B cell (primary cell): ENCODE results near the gene TARS2. TPM values are rescaled to one million over a fixed set of nuclear protein-coding genes. Genes with fewer than 3 reads are reported as not detected.

Experiments used
- ATAC-seq: fragments of 200-7000 bp; cut with Tn5 transposase; one replicate; pipeline ENCODE4 v1.10.0; 2021; ENCODE audit warnings: low read depth, mild to moderate bottlenecking, moderate number of reproducible peaks, moderate library complexity
- CTCF ChIA-PET: fragments of 350-600 bp; sonication (Branson Sonifier 250); formaldehyde crosslinking; loops from one replicate; lab custom pipeline; 2021; ENCODE audit warnings: antibody characterized with exemption, inconsistent platforms; lab: Charles Lee
- POLR2A ChIA-PET: fragments of 350-600 bp; sonication (Branson Sonifier 250); formaldehyde crosslinking; loops from one replicate; lab custom pipeline; 2021; ENCODE audit warnings: antibody characterized with exemption; lab: Charles Lee
- DNase-seq: peaks from one replicate; pipeline ENCODE4 v3.0.0; 2013
- H2AFZ ChIP-seq: 2 replicates; pipeline ENCODE4 v1.6.1; 2012; ENCODE audit warnings: mild to moderate bottlenecking, low read depth, low read length; ENCODE audit not compliant: insufficient read depth, poor library complexity, severe bottlenecking
- H3K27ac ChIP-seq, 2 donors: 1 replicate in 1 of 2; 2 replicates in 1 of 2; pipeline ENCODE4 v1.5.1; 2012 to 2013; ENCODE audit warnings: low read length in 2 of 2, mild to moderate bottlenecking in 2 of 2, moderate library complexity in 1 of 2
- H3K27me3 ChIP-seq, 4 experiments: fragments of 200-600 bp in 1 of 4; sonication (generic) in 1 of 4; replicated peaks in 1 of 4; 1 replicate in 2 of 4; 2 replicates in 2 of 4; pipeline versions ENCODE4 v1.6.1 to v1.7.0; 2013 to 2016; ENCODE audit warnings: low read length in 3 of 4, mild to moderate bottlenecking in 2 of 4, mixed read lengths in 1 of 4, moderate library complexity in 1 of 4; ENCODE audit not compliant: insufficient read depth in 4 of 4, control insufficient read depth in 3 of 4; ENCODE audit errors: control extremely low read depth in 1 of 4
- H3K36me3 ChIP-seq, 2 experiments: replicated peaks in 1 of 2; 1 replicate in 1 of 2; 2 replicates in 1 of 2; pipeline versions ENCODE4 v1.6.1 to v1.7.1; 2013; ENCODE audit warnings: low read length in 1 of 2; ENCODE audit not compliant: insufficient read depth in 2 of 2, control insufficient read depth in 1 of 2; ENCODE audit errors: control extremely low read depth in 1 of 2, extremely low read depth in 1 of 2
- H3K4me1 ChIP-seq, 2 donors: fragments of 200-600 bp in 1 of 2; sonication (generic) in 1 of 2; 1 replicate in 1 of 2; 2 replicates in 1 of 2; pipeline versions ENCODE4 v1.5.1 to v1.6.1; 2013 to 2017; ENCODE audit warnings: low read length in 2 of 2; ENCODE audit not compliant: control insufficient read depth in 2 of 2, insufficient read depth in 2 of 2
- H3K4me2 ChIP-seq: replicated peaks from 2 replicates; pipeline ENCODE3; 2012; ENCODE audit warnings: mild to moderate bottlenecking, low read depth, low read length; ENCODE audit not compliant: poor library complexity, severe bottlenecking
- H3K4me3 ChIP-seq, 5 experiments: fragments of 200-600 bp in 1 of 5; sonication (generic) in 1 of 5; 1 replicate in 3 of 5; 2 replicates in 2 of 5; pipeline versions ENCODE4 v1.5.1 to v1.7.0; 2011 to 2016; ENCODE audit warnings: low read length in 4 of 5, mild to moderate bottlenecking in 4 of 5, low read depth in 2 of 5, control low read depth in 1 of 5, moderate library complexity in 1 of 5; ENCODE audit not compliant: insufficient read depth in 1 of 5; ENCODE audit errors: control extremely low read depth in 1 of 5, extremely low read depth in 1 of 5
- H3K79me2 ChIP-seq: fragments of 200-600 bp; sonication (generic); one replicate; pipeline ENCODE4 v1.6.0; 2016; ENCODE audit warnings: low read length; ENCODE audit not compliant: control insufficient read depth, insufficient read depth
- H3K9ac ChIP-seq: fragments of 200-600 bp; sonication (generic); 2 replicates; pipeline ENCODE4 v1.6.1; 2017; ENCODE audit warnings: mild to moderate bottlenecking, low read length, moderate library complexity
- H3K9me3 ChIP-seq, 3 donors: one replicate each; pipeline versions ENCODE4 v1.6.1 to v1.7.1; 2013; ENCODE audit warnings: low read length in 2 of 3; ENCODE audit not compliant: control insufficient read depth in 2 of 3, insufficient read depth in 1 of 3; ENCODE audit errors: control extremely low read depth in 1 of 3
- H4K20me1 ChIP-seq: 2 replicates; pipeline ENCODE4 v1.6.0; 2012; ENCODE audit warnings: mild to moderate bottlenecking, low read length; ENCODE audit not compliant: insufficient read depth, control insufficient read depth, poor library complexity, severe bottlenecking
- H3K27ac Mint-ChIP-seq: one replicate; pipeline ENCODE4 v1.8.0; 2021; ENCODE audit warnings: mixed read lengths
- H3K27me3 Mint-ChIP-seq: one replicate; pipeline ENCODE4 v1.8.0; 2021; ENCODE audit warnings: mixed read lengths
- H3K4me1 Mint-ChIP-seq: one replicate; pipeline ENCODE4 v1.8.0; 2021; ENCODE audit warnings: mixed read lengths
- H3K4me3 Mint-ChIP-seq: one replicate; pipeline ENCODE4 v1.8.0; 2021; ENCODE audit warnings: mixed read lengths
- H3K9me3 Mint-ChIP-seq: one replicate; pipeline ENCODE4 v1.8.0; 2022; ENCODE audit warnings: mixed read lengths; ENCODE audit not compliant: insufficient read depth
- CTCF ChIP-seq: fragments of 200-600 bp; IDR thresholded peaks from one replicate; pipeline ENCODE4 v1.8.0; 2022; ENCODE audit warnings: antibody characterized with exemption, mild to moderate bottlenecking
- EZH2 ChIP-seq: IDR thresholded peaks from 2 replicates; pipeline ENCODE4 v1.6.1; 2012; ENCODE audit warnings: borderline replicate concordance, low read depth, mild to moderate bottlenecking, moderate library complexity, low read length; ENCODE audit not compliant: insufficient read depth, poor library complexity, severe bottlenecking
- WGBS: methylation state at CpG from one replicate; pipeline ENCODE4 v1.1.5; 2013; ENCODE audit warnings: missing lambda C conversion rate; ENCODE audit not compliant: insufficient coverage; 5-methylcytosine and 5-hydroxymethylcytosine counted together
- intact Hi-C: fragments of 100-400 bp; cut with micrococcal nuclease; formaldehyde crosslinking; loops from one replicate; pipeline ENCODE4 v1.10.0; 2022
- polyA plus RNA-seq: library from polyadenylated mRNA; depleted of rRNA; stranded (reverse); fragments of >200 nt; gene quantifications from 2 replicates; pipeline ENCODE4 v1.2.3, GENCODE V29; 2012
- total RNA-seq, 2 donors: library from RNA; stranded (reverse); fragments of 120-200 nt in 1 of 2; gene quantifications; 1 replicate in 1 of 2; 2 replicates in 1 of 2; pipeline versions ENCODE4 v1.2.3 to v1.2.4, GENCODE V29; 2013 to 2022

TARS2 gene
- total and polyA plus RNA-seq, 2 donors (not counting 1 experiment from before 2014, with no cell fraction given) = 42.2 to 53.6 TPM

- Mint-ChIP-seq H3K27me3 (no peaks in the 10 kb centered on the region), H3K9me3 (no peaks in the 10 kb centered on the region), H3K4me1 (peaks cover 32% of the 10 kb centered on the region), H3K4me3 (no peak overlapping the region), H3K27ac (no peak overlapping the region)
- ChIA-PET CTCF (interaction anchor here (0.5 to 14.8 kb wide), 3 partner anchors 21 to 133 kb away, joined by 3 to 661 read pairs (median 497); partner anchors contain the start of genes ENSA and MCL1), POLR2A (no interaction called here)
- intact Hi-C loops = no loop called here
- DNase-seq (no peak), ATAC-seq (no peak)
- Histone ChIP-seq H3K79me2 (peaks cover 11% of the 10 kb centered on the region), H3K9ac (no peak overlapping the region), H2AFZ (no peak overlapping the region), H4K20me1 (peaks cover 3% of the 10 kb centered on the region), H3K27me3 (peaks cover 0 to 6% (median 0%) of the 10 kb centered on the region in 4 experiments), H3K36me3 (no peaks in the 10 kb centered on the region), H3K27ac (no peak overlapping the region), H3K4me3 (no peak overlapping the region), H3K4me2 (no peak overlapping the region), H3K4me1 (peaks cover 19 to 30% of the 10 kb centered on the region in 2 donors), H3K9me3 (no peaks in the 10 kb centered on the region)
- WGBS = 93% methylated on average over 22 of the region's 26 CpGs
- TF ChIP-seq CTCF = no peak
- TF ChIP-seq EZH2 = no peak
Observed at GRCh38 chr1:150555971-150556865, 69.0 kb downstream of the TARS2 start.
